COR-L47 (cell line): ENCODE measurements around the gene ENKUR.

ENCODE experiments used
- DNase-seq: peaks from one replicate; lab custom pipeline; 2025; lab: John Stamatoyannopoulos, UW

Gene ENKUR

GRCh38 chr10:25015828-25016375 lies at the start of gene ENKUR:
ENKUR (minus strand) TSS chr10:25016158; CDS start chr10:25015936, 222 bp downstream.
- peak; percentile 75 for DNase-seq

- DNase-seq: no peak
These were observed 48.4 kb upstream of the ENKUR start for GRCh38 chr10:25064401-25064800.

DNA sequence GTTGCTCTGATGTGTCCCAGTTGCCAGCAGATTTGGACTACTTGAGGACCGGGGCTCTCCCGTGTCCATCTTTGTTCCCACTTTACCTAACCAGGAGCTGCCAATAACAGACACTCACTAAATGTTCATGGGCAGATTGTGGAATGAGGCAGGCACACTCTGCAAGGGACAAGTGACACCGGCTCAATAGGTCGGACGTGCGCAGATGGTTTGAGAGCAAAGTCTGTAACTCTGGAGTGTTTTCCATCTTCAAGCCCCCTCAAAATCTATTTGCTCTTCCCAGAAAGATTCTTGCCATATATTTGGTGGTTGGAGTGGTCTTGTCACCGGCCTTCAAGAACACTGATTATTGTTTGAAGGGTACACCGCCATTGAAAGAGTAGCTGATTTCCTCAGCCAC lies 47.7 kb upstream of the ENKUR start:
- no peak for DNase-seq

DNA sequence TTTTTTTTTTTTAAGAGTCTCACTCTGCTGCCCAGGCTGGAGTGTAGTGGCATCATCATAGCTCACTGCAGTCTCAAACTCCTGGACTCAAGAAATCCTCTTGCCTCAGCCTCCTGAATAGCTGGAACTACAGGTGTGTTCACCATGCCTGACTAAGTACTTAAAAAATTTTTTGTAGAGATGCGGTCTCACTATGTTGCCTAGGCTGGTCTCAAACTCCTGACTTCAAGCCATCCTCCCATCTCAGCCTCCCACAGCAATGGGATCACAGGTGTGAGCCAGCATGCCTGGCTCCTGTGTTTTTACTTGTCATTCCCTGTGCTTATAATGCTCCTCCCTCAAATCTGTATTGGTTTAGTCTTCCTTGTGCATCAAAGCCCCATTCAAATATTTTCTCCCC lies 47.2 kb upstream of the ENKUR start:
- no peak for DNase-seq

DNA sequence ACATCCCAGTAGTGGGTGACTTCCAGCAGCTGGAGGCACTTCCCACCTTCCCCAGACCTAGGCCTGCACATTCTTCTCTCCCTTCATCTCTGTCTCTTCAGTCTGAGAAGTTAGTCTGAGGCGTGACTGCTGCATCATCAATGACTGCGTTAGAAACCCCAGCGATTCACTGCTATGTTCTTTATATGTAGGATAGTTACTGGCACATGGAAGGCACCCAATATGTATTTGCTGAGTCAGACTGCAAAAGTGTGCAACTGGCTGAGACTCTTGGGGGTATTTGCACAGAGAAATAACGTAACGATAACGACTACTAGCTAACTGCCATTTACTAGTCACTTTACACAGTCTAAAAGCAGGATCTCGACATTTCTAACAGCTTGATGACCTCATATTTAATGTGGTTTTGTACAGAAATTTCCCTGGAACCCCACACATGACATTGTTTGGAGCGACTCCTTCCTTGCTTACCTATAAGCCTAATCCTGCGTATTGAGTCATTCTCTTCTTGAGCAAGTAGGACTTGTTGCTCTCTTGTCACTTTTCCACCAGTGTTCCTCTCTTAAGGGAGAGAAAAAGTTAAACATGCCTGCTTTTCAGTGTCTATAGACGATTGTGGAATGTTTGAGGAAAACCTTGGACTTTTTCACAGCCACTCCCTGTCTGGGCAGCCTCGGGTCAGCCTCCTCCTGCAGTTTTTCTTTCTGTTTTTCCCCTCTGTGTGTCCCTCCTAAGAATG lies 45.9 kb upstream of the ENKUR start:
- no peak for DNase-seq

DNA sequence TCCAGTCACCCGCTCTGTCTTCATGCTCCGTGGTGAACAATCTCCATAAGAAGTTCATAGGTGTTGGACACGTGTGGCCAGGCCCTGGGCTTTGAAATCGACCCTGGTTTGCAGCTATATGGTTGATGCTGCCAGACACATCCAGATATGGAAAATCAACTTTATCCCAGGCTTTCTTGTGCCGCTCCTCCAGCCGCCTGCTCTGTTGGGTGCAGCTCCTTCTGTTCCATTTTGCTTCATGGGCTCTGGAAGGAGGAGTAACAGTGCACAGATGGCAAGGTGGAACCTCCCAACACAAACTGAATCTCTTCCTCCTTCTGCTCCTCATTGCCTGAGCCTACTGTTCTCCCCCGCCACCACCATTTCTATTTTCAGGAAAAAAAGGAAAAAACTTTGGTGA lies 45.2 kb upstream of the ENKUR start:
- DNase-seq: no peak

DNA sequence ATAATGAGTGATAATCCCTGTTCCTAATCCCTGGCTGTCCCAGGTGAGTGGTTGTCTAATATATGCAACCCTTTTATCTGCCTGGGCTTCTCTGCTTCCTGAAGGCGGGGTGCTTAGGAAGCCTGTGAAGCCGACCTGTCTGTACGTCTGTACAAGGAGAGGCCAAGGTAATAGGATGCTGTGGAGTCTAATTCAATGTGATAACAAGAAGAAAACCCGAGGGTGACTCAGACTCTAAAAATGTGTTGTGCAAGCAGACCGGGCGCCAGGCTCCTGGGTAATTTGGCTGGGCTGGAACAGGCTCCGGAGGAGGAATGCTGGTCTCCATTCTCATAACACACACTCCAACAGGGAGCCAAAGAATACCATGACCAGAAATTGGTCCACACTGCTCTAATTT lies 44.0 kb upstream of the ENKUR start:
- DNase-seq: no peak

GRCh38 chr10:25057886-25058285 lies 41.9 kb upstream of the ENKUR start:
- no peak for DNase-seq

- DNase-seq: no peak
These were observed 40.8 kb upstream of the ENKUR start for GRCh38 chr10:25056726-25057125.

- no peak for DNase-seq
These were observed 36.1 kb upstream of the ENKUR start for GRCh38 chr10:25052012-25052411.

DNA sequence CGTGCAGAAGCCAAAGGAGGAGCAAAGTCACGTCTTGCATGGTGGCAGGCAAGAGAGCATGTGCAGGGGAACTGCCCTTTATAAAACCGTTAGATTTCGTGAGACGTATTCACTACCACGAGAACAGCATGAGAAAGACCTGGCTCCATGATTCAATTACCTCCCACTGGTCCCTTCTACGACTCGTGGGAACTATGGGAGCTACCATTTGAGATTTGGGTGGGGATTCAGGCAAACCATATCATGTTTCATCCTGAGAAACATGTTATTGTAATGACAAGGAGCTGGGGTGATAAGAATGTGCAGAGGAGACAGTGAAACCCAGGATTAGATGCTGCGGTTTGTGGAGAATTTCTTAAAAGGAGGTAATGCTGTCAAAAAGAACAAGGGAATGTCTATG lies 34.4 kb upstream of the ENKUR start:
- DNase-seq: no peak

- no peak for DNase-seq
These were observed 34.0 kb upstream of the ENKUR start for GRCh38 chr10:25049966-25050365.

DNA sequence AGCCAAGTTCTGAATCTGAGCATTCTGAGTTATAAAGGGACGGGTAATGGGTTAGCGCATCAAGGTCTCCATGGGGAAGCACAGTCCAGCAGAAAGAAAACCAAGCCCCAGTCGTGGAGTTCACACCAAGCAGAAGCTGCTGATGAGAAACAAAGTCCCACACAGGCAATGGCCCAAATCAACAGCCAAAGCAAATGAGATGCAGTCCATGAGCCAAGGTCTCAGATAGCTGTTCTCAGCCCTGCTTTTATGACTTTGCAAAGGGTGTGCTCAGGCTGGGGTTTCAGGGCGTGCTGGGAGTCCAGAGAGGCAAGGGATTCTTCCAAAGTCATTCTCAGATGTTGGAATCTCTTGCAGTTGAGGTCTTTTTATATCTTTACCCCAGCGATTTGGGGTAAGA lies 32.5 kb upstream of the ENKUR start:
- no peak for DNase-seq

DNA sequence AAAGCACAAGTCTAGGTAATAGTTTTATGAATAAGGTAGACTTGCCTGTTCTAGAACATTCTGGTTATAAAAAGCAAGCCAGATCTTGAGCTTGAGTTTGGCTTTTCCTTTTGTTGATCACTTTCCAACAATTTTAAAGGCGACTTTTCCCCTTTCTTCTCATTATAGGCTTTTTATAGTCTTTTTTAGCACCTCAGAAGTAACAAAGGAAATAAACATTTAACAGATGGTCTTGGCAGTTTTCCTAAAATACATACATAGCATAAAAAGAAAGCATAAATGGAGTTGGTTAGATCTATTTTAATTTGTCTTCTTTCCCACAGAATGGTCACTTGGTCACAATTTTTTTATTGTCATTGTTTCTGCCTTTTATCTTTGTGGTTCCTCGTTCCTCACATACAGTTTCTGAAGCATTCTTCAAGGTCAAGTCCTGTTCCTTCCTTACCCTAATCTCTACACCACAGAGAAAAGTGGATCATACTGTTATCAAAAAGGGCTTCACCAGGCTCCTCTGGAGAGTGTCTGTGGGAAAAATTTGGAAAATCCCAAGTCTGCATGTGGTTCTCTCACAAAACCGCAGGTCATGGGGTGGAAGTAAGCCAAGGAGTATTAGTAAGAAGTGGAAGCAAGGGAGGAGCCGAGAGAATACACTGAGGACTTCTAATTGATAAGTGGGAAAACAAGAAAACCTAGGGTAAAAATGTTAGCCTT lies 31.8 kb upstream of the ENKUR start:
- DNase-seq: no peak

GRCh38 chr10:25047088-25047487 lies 31.1 kb upstream of the ENKUR start:
- no peak for DNase-seq

DNA sequence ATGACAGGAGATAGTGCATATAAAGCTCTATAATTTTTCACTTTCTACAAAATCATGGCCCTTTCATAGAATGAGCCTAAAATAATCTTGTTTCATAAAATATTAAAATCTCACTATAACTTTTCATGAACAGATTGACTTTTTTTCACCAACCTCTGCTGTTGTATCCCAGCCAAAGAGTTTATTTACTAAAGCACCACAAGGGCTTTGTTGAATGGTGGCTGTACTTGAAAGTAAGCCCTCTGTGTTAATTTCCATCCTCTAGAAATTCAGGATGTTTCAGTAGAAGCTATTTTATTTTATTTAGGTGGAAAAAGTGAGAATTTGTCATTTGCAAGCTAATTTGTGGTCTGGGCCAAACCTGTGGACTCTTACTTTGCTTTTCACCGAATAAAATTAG lies 30.7 kb upstream of the ENKUR start:
- no peak for DNase-seq

DNA sequence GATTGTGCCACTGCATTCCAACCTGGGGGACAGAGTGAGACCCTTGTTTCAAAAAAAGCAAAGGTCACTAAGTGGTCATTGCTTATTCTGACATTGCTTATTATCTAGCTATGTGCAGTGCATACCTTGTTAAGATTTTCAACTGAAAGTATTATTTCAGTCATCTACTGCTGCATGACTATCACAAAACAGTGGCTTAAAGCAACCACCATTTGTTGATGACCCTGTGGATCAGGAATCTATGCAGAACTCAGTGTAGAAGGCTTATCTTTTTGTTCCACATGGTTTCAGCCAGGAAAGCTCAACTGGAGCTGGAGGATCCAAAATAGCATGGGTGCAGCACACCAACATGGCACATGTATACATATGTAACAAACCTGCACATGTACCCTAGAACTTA lies 23.6 kb upstream of the ENKUR start:
- DNase-seq: no peak

DNA sequence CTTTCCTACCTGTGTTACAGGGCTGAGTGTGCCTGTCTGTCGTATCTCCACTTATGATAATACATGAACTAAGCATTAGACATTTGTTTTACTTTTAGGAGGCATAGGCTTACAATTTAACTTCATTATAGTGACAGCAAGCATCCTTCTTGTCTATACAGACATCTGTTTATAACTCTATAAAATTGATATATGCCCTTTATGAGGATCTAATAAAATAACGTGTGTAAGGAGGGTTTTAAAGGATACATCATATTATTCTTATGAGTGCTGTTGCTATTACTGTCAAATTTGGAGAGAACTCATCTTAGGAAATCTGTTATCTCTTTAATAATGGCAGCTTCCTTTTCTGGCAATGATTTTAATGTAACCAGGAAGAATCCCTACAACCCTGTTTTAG lies 22.4 kb upstream of the ENKUR start:
- no peak for DNase-seq

DNA sequence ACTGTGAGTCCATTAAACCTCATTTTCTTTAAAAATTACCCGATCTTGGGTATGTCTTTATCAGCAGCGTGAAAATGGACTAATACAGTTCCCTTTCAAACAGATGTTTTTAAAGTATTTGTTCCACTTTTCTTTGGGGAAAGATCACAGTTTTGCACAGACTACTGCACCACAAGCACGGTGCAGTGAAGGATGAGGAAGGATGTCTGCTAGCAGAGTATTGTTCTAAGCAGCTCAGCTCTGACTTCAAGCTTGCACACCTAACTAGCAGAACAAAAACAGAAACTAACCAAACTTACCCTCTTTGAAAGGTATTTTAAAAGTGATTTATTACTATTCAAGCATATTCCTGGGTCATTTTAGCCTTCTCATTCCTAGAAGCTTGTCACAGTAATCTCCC lies 20.4 kb upstream of the ENKUR start:
- DNase-seq: no peak

DNA sequence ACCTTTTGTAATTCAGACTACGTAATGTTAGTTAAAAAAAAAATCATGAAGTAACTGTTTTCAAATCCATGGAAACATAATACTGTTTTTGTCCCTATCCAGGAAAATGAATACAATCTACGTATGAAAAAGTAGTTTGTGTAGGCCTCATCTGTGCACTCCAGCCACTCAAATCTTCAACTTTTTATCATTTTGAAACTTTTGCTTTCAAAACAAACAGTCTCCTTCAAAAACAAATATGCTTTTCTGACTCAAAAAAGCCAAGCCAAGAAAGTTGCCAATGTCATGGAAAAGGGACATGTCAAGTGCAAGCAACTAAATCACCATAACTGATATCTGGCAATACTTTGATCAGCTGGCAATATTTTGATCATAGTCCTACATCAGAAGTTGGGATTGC lies 13.6 kb upstream of the ENKUR start:
- no peak for DNase-seq

DNA sequence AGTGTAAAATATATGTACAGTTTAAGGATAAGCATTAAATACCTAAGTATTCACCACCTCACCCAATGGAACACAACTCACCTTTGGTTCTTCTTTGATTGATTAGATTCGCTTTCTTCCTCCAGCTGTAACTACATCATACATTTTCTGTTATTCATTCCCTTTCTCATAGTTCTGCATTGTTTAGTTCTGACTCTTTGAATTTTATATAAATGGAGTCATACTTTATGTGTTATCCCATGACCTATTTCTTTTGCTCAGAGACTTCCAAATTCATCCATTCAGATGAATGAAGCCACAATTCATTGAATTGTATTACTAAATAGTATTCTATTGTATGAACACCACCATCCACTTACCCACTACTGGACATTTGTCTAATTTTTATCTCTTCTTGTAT lies 12.8 kb upstream of the ENKUR start:
- DNase-seq: no peak

DNA sequence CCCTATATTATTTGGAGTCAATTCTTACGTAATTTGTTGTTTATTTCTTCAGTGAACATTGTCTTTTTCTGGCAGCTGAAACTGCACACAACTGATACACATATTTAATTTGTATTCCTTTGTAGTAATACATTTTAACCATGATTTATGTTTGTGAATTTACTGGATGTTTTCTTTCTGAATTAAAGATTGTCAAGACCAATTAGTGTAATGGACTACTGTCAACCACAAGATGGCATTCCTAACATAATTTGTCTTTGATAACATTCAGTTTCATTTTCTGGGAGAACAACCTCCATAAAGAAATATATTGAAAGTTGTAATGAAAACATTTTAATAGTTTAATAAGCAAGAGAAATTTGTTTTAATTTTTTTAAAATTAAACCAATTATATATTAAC lies 10.5 kb upstream of the ENKUR start:
- no peak for DNase-seq

DNA sequence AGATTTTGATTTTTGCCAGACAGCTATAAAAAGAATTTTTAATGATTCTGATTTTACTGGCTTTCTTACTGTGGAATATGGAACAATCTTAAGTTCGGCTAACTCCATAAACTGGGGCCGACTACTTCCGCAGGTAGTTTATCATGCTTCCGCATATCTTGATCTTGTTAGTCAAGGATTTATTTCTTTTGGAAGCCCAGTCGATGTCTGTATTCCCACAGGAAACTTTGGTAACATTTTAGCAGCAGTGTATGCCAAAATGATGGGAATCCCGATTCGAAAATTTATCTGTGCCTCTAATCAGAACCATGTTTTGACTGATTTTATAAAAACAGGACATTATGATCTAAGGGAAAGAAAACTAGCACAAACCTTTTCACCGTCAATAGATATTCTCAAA lies 8.6 kb upstream of the ENKUR start:
- no peak for DNase-seq

DNA sequence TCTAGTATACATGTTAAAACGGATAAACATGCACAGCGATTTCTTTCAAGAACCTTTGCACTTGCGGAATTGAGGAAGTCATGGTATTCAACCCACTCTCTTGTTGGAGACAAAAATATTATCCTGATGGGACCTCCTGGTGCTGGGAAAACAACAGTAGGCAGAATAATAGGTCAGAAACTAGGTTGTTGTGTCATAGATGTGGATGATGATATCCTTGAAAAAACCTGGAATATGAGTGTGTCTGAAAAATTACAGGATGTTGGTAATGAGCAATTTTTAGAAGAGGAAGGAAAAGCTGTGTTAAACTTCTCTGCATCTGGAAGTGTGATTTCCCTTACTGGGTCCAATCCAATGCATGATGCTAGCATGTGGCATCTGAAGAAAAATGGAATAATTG lies 7.3 kb upstream of the ENKUR start:
- no peak for DNase-seq
